ENCODE results near the gene YJEFN3.

The YJEFN3 gene

DNA sequence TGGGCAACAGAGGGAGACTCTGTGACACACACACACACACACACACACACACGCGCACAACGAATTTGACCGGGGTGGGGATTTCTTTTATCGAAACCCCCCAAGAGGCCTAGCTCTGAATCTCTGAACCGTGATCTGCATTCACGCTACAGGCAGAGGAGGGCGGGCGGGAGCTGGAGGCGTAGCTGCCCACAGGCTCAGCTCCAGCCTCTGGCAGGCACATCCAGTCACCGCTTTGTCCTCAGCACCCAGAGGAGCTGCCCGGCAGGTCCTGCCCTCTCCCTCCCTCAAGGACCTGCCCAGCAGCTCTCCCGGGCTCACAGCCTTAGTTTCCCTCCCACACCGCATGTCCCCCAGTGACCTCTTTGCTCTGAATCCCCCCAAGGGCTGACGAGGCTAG is 29.3 kb downstream of the YJEFN3 start:
- H3K4me3 ChIP-seq (replicated peaks in 1 of 2; ENCODE audit: low read depth in 2 of 2, low read length in 2 of 2) = no peak overlapping the region
- DNase-seq (ENCODE audit: low read depth in 2 of 2) = no peak
- TF ChIP-seq, protein P1, sequence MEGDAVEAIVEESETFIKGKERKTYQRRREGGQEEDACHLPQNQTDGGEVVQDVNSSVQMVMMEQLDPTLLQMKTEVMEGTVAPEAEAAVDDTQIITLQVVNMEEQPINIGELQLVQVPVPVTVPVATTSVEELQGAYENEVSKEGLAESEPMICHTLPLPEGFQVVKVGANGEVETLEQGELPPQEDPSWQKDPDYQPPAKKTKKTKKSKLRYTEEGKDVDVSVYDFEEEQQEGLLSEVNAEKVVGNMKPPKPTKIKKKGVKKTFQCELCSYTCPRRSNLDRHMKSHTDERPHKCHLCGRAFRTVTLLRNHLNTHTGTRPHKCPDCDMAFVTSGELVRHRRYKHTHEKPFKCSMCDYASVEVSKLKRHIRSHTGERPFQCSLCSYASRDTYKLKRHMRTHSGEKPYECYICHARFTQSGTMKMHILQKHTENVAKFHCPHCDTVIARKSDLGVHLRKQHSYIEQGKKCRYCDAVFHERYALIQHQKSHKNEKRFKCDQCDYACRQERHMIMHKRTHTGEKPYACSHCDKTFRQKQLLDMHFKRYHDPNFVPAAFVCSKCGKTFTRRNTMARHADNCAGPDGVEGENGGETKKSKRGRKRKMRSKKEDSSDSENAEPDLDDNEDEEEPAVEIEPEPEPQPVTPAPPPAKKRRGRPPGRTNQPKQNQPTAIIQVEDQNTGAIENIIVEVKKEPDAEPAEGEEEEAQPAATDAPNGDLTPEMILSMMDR (IDR thresholded peaks at IDR 0.05; ENCODE audit: low read depth, low read length) = no peak

DNA sequence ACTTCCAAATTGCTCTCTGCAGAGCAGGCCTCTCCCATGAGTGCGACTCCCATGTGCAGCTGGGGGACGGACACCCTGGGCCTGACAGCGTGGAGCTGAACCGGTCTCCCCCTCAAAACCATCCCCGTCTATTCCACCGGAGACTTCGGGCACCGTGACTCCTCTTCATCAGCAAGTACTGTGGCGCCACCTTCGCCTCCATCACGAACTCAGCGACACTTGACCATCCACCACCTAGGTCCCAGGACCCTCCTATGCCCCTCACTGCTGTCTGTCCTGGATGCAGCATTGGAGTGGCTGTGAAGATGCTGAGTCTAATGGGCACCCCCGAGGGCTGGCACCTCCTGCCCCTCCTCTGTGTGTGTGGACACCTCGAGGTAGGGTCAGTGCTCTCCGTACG is 29.9 kb downstream of the YJEFN3 start:
- no peak overlapping the region for H3K4me3 ChIP-seq (replicated peaks in 1 of 2; ENCODE audit: low read depth in 2 of 2, low read length in 2 of 2)
- no peak for DNase-seq (ENCODE audit: low read depth in 2 of 2)
- TF ChIP-seq, protein P1 (IDR thresholded peaks at IDR 0.05; ENCODE audit: low read depth, low read length) = no peak

DNA sequence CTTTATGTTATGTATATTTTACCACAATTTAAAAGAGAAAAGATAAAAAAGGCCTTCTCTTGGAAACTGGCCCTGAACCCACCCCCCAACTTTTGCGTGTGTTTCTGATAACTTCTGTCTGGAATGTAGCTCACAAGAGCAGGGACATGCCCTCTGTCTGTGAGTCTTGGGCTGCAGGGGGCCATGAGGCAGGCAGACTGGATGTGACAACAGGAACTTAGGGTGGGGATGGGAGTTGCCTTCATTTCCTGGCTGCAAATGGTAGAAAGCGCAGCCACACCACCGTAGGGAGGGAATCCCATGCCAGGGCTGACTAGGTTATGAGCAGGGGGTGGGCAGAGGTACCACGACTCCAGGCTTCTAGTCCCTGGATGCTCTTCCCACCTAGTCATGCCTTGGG is 31.2 kb downstream of the YJEFN3 start:
- no peak for DNase-seq (ENCODE audit: low read depth in 2 of 2)
- no peak overlapping the region for H3K4me3 ChIP-seq (replicated peaks in 1 of 2; ENCODE audit: low read depth in 2 of 2, low read length in 2 of 2)
- TF ChIP-seq, protein P1 (IDR thresholded peaks at IDR 0.05; ENCODE audit: low read depth, low read length) = no peak

DNA sequence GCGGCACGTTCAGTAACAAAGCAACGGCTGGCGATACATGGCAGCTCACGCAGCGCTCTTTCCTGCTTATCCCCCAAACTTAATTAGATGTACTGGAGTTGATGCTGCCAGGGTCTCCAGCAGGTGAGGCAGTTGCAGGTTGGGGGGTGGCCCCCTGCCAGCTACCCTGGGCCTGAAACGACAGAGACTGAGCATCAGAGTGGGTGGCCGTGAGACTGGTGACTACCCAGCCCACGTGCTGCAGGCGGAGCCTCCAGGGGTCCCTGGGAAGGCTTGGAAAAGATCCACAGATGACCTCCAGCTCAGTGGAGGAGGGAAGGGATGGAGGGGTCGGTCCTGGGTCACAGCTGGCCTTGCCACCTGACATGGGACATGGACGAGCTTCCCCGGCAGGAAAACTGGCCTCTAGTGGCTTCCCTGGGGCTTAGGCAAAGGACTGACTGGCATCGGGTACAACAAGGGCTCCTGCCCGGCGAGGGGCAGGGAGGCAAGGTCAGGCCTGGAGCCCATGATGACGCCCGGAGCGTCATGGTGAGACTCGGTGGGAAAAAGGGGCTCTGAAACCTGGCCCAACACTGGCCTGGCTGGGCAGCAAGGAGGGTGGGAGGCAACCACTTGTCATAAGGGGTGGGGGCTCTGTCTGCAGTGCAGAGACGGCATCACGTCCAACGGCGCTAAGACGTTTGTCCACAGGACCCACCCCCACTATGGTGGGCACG is 33.4 kb downstream of the YJEFN3 start:
- TF ChIP-seq, protein P1 (IDR thresholded peaks at IDR 0.05; ENCODE audit: low read depth, low read length) = no peak
- no peak overlapping the region for H3K4me3 ChIP-seq (replicated peaks in 1 of 2; ENCODE audit: low read depth in 2 of 2, low read length in 2 of 2)
- DNase-seq (ENCODE audit: low read depth in 2 of 2) = no peak

DNA sequence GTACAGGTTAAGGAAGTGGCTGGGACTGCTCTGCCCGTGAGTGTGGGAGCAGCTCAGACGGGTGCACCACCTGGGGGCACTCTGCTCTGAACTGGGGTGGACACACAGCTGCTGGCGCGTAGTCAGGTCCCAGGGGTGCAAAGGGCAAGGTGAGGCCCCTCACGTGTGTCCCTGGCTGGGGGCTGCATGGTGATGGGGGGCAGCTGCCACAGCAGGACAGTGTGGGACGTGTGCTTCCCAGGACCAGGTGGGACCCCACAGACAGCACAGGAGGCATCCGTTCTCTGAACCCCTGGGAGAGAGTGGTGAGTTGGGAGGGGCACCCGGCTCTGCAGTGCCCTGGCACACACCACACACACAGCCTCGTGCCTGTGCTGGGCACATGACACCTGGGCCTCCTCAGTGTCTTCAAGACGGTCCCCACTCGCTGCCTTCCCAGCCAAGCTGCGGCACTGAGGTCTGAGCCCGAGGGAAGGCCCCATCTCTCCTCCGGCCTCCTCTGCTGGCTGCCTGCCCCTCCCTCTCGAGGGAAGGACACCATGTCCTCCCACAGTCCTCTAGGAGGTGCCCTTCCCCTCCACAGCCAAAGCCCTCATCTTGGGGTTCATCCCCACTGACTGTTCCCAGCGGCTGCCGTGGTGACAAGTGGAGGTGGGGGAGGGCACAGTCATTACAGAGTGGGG is 34.1 kb downstream of the YJEFN3 start:
- no peak overlapping the region for H3K4me3 ChIP-seq (replicated peaks in 1 of 2; ENCODE audit: low read depth in 2 of 2, low read length in 2 of 2)
- DNase-seq (ENCODE audit: low read depth in 2 of 2) = no peak
- TF ChIP-seq, protein P1 (IDR thresholded peaks at IDR 0.05; ENCODE audit: low read depth, low read length) = no peak

DNA sequence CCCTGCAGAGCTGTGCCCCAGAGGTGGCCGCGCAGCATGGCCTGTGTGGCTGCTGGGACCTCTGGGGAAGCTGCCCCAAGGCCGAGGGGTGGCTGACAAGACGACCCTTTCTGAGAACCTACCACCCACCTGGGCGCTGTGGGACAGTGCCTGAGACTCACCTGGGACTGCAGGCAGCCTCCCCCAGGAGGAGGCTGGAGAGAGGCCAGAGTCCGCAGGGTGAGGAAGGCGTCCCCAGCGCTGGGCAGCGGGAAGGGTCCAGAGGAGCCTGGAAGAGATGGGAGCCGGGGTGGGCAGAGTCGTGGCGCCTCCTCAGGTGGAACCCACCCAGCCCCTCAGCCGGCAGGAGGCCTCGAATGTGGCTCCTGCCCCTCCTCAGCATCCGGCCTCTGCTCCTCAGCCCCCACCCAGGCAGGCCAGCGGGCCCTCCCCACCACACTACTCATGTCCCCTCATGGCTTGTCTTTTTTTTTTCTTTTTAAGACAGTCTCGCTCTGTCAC is 34.7 kb downstream of the YJEFN3 start:
- no peak for DNase-seq (ENCODE audit: low read depth in 2 of 2)
- TF ChIP-seq, protein P1 (IDR thresholded peaks at IDR 0.05; ENCODE audit: low read depth, low read length) = no peak
- no peak overlapping the region for H3K4me3 ChIP-seq (replicated peaks in 1 of 2; ENCODE audit: low read depth in 2 of 2, low read length in 2 of 2)
